Measurements from ENCODE around the gene NAPB.

The NAPB gene

GRCh38 chr20:23442436-23442835 is 21.1 kb upstream of the NAPB start:
- H3K9me3 ChIP-seq (ENCODE audit: severe bottlenecking): no peaks in the 10 kb centered on the region
- H3K27me3 ChIP-seq (ENCODE audit: insufficient read depth, low read depth, severe bottlenecking): no peaks in the 10 kb centered on the region
- H3K36me3 ChIP-seq: no peaks in the 10 kb centered on the region
- no peak overlapping the region for H3K4me3 ChIP-seq (ENCODE audit: low read depth, low read length)
- DNase-seq: no peak
- TF ChIP-seq CTCF (IDR thresholded peaks at IDR 0.05; ENCODE audit: low read depth, low read length): no peak
- no peak overlapping the region for H3K27ac ChIP-seq

GRCh38 chr20:23441850-23442313 is 20.6 kb upstream of the NAPB start:
- no peaks in the 10 kb centered on the region for H3K9me3 ChIP-seq (ENCODE audit: severe bottlenecking)
- no peak overlapping the region for H3K27ac ChIP-seq
- no peaks in the 10 kb centered on the region for H3K27me3 ChIP-seq (ENCODE audit: insufficient read depth, low read depth, severe bottlenecking)
- peak; percentile 85 for DNase-seq
- no peak overlapping the region for H3K4me3 ChIP-seq (ENCODE audit: low read depth, low read length)
- peak; percentile 95 for TF ChIP-seq CTCF (IDR thresholded peaks at IDR 0.05; ENCODE audit: low read depth, low read length)
- no peaks in the 10 kb centered on the region for H3K36me3 ChIP-seq

GRCh38 chr20:23440004-23440403 is 18.7 kb upstream of the NAPB start:
- DNase-seq: no peak
- no peaks in the 10 kb centered on the region for H3K9me3 ChIP-seq (ENCODE audit: severe bottlenecking)
- H3K4me3 ChIP-seq (ENCODE audit: low read depth, low read length): no peak overlapping the region
- no peak overlapping the region for H3K27ac ChIP-seq
- no peak for TF ChIP-seq CTCF (IDR thresholded peaks at IDR 0.05; ENCODE audit: low read depth, low read length)
- no peaks in the 10 kb centered on the region for H3K27me3 ChIP-seq (ENCODE audit: insufficient read depth, low read depth, severe bottlenecking)
- no peaks in the 10 kb centered on the region for H3K36me3 ChIP-seq

GRCh38 chr20:23438661-23439060 is 17.4 kb upstream of the NAPB start:
- H3K9me3 ChIP-seq (ENCODE audit: severe bottlenecking): no peaks in the 10 kb centered on the region
- no peak for DNase-seq
- H3K4me3 ChIP-seq (ENCODE audit: low read depth, low read length): no peak overlapping the region
- no peaks in the 10 kb centered on the region for H3K36me3 ChIP-seq
- no peaks in the 10 kb centered on the region for H3K27me3 ChIP-seq (ENCODE audit: insufficient read depth, low read depth, severe bottlenecking)
- TF ChIP-seq CTCF (IDR thresholded peaks at IDR 0.05; ENCODE audit: low read depth, low read length): no peak
- H3K27ac ChIP-seq: no peak overlapping the region

GRCh38 chr20:23437126-23437899 is 16.0 kb upstream of the NAPB start:
- DNase-seq: no peak
- TF ChIP-seq CTCF (IDR thresholded peaks at IDR 0.05; ENCODE audit: low read depth, low read length): no peak
- Histone ChIP-seq H3K27ac (no peak overlapping the region), H3K4me3 (ENCODE audit: low read depth, low read length) (no peak overlapping the region), H3K27me3 (ENCODE audit: insufficient read depth, low read depth, severe bottlenecking) (no peaks in the 10 kb centered on the region), H3K9me3 (ENCODE audit: severe bottlenecking) (no peaks in the 10 kb centered on the region), H3K36me3 (no peaks in the 10 kb centered on the region)

- DNase-seq: no peak
- H3K27ac ChIP-seq: no peak overlapping the region; the same call in 1 of the 2 replicates
- H3K27me3 ChIP-seq (ENCODE audit: insufficient read depth, low read depth, severe bottlenecking): no peaks in the 10 kb centered on the region
- no peak overlapping the region for H3K4me3 ChIP-seq (ENCODE audit: low read depth, low read length)
- no peaks in the 10 kb centered on the region for H3K9me3 ChIP-seq (ENCODE audit: severe bottlenecking)
- H3K36me3 ChIP-seq: no peaks in the 10 kb centered on the region
- TF ChIP-seq CTCF (IDR thresholded peaks at IDR 0.05; ENCODE audit: low read depth, low read length): no peak
These were observed 15.4 kb upstream of the NAPB start for GRCh38 chr20:23436681-23437080.
